ENCODE results near the gene MARK3. TPM values are rescaled to one million over a fixed set of nuclear protein-coding genes. Genes with fewer than 3 reads are reported as not detected.

MARK3 gene
- total RNA-seq, 1 experiment from 2014 or later, result 81.9 TPM

DNA sequence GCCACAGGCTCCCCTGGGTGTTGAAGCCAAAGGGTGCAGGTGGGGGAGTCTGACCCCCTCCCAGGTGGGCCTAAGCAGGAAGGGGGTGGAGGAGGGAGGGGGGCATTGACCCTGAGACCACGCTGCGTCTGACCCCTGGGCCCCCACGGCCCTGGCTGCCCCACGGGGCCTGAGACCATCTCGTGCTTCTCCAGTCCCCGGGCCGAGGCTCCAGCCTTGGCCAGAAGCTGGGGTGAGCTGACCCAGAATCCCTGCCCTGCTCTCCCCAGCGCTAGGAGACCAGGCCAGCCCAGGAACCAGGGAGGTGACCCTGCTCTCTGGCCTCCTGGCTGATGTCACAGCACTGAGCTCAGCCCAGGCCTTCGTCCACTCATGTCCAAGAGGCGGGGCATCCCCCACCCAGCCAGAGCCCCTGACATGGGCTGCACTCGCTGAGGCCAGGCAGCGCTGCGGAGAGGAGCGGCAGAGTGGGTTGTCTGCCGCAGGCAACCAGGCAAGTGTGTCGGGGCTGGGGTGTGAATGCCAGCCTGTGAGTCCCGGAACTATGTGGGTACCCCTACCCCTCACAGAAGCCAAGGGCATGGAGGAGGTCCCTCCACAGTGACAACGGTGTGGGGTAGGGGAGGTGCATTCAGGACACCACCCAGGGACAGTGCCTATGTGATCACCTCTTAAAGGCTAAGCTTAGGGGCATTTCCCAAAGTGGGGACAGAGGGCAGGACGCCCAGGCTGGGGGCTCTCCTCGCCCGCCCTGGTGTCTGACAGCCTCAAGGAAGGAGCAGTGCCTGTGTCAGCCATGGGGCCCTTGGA is 150.1 kb downstream of the MARK3 start:
- no peak overlapping the region for H3K4me2 ChIP-seq (ENCODE audit: insufficient read depth, insufficient read length, low read length)
- H2BK20ac ChIP-seq (ENCODE audit: low read depth, low read length, poor library complexity, severe bottlenecking), result no peak overlapping the region
- no peaks in the 10 kb centered on the region for H3K9me3 ChIP-seq (ENCODE audit: control insufficient read depth, low read depth, low read length)
- TF ChIP-seq, protein P1, sequence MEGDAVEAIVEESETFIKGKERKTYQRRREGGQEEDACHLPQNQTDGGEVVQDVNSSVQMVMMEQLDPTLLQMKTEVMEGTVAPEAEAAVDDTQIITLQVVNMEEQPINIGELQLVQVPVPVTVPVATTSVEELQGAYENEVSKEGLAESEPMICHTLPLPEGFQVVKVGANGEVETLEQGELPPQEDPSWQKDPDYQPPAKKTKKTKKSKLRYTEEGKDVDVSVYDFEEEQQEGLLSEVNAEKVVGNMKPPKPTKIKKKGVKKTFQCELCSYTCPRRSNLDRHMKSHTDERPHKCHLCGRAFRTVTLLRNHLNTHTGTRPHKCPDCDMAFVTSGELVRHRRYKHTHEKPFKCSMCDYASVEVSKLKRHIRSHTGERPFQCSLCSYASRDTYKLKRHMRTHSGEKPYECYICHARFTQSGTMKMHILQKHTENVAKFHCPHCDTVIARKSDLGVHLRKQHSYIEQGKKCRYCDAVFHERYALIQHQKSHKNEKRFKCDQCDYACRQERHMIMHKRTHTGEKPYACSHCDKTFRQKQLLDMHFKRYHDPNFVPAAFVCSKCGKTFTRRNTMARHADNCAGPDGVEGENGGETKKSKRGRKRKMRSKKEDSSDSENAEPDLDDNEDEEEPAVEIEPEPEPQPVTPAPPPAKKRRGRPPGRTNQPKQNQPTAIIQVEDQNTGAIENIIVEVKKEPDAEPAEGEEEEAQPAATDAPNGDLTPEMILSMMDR (conservative IDR thresholded peaks at IDR 0.05), result no peak
- H4K91ac ChIP-seq (ENCODE audit: insufficient read length, low read depth, low read length), result no peak overlapping the region
- H3T11ph ChIP-seq (ENCODE audit: low read length), result no peak overlapping the region
- Mint-ChIP-seq H3K4me3 (no peak overlapping the region), H3K4me1 (peaks cover 3 to 6% of the 10 kb centered on the region in 2 experiments), H3K27ac (no peak overlapping the region), H3K27me3 (ENCODE audit: low read depth) (peaks cover 11% of the 10 kb centered on the region), H3K36me3 (ENCODE audit: insufficient read depth in 1 of 3, low read depth in 3 of 3) (peaks cover 0 to 8% (median 4%) of the 10 kb centered on the region in 3 experiments; a peak in 4 of 7 replicates), H3K9me3 (no peaks in the 10 kb centered on the region)
- no peak overlapping the region for H3K14ac ChIP-seq (ENCODE audit: insufficient read depth, low read length)
- no peak overlapping the region for H3K4ac ChIP-seq (ENCODE audit: low read depth, low read length)
- H2AK5ac ChIP-seq (ENCODE audit: insufficient read length, low read length), result no peak overlapping the region
- H2BK120ac ChIP-seq (ENCODE audit: low read depth, low read length, poor library complexity, severe bottlenecking), result no peak overlapping the region
- H4K20me1 ChIP-seq (ENCODE audit: control insufficient read depth, insufficient read depth, insufficient read length), result peaks cover 4% of the 10 kb centered on the region
- no peak overlapping the region for H3K18ac ChIP-seq (ENCODE audit: insufficient read length, low read depth, low read length)
- peaks cover 1% of the 10 kb centered on the region; the same call in 1 of the 2 replicates for H3K79me2 ChIP-seq (ENCODE audit: insufficient read depth, low read length)
- no peak overlapping the region for H4K5ac ChIP-seq (ENCODE audit: insufficient read length, low read depth, low read length)
- H4K8ac ChIP-seq (replicated peaks; ENCODE audit: insufficient read length, low read depth, low read length), result no peak overlapping the region
- H3K27ac ChIP-seq (ENCODE audit: insufficient read length, low read depth, low read length), result no peak overlapping the region
- WGBS (ENCODE audit: extremely low coverage, insufficient read length, low lambda C conversion rate), result no CpG with 5 or more reads among the region's 21 CpGs
- no peak overlapping the region for H2BK15ac ChIP-seq (ENCODE audit: low read depth, low read length)
- no peak overlapping the region for H3K23ac ChIP-seq (ENCODE audit: insufficient read length, low read depth, low read length)
- no peaks in the 10 kb centered on the region for H3K23me2 ChIP-seq (ENCODE audit: insufficient read length, low read depth, low read length, poor library complexity, severe bottlenecking)
- H3K4me1 ChIP-seq (ENCODE audit: insufficient read depth, low read length), result no peaks in the 10 kb centered on the region
- no peak overlapping the region for H2BK12ac ChIP-seq (ENCODE audit: insufficient read length, low read depth, low read length)
- no peaks in the 10 kb centered on the region for H3K27me3 ChIP-seq (ENCODE audit: insufficient read depth, low read length)
- no peak for DNase-seq
- H3K79me1 ChIP-seq (ENCODE audit: insufficient read depth, low read depth, low read length, poor library complexity, severe bottlenecking), result peaks cover 4% of the 10 kb centered on the region
- H3K56ac ChIP-seq (ENCODE audit: insufficient read length, low read depth, low read length), result no peak overlapping the region
- no peak overlapping the region for H2BK5ac ChIP-seq (ENCODE audit: insufficient read length, low read length)
- no peak overlapping the region for H3K9ac ChIP-seq (ENCODE audit: extremely low read depth, insufficient read length, low read length)
- H2AFZ ChIP-seq (ENCODE audit: low read length), result no peak overlapping the region

Measured in H9 (cell line).